T-cell (primary cell): ENCODE measurements around the gene NPHS2. TPM values are rescaled to one million over a fixed set of nuclear protein-coding genes. Genes with fewer than 3 reads are reported as not detected.

Experiments used
- ATAC-seq, 4 experiments: fragments of 200-7000 bp in 3 of 4; fragments of 150-1000 bp in 1 of 4; cut with Tn5 transposase; replicated peaks in 1 of 4; 1 replicate in 3 of 4; 2 replicates in 1 of 4; pipeline ENCODE4 v1.10.0; 2021; ENCODE audit warnings: moderate library complexity in 3 of 4, mild to moderate bottlenecking in 2 of 4, moderate number of reproducible peaks in 1 of 4
- CTCF ChIA-PET, 2 donors: fragments of 300-600 bp; sonication (Branson Sonifier 250); formaldehyde crosslinking; loops; one replicate each; lab custom pipeline; 2022; ENCODE audit warnings: antibody characterized with exemption in 2 of 2; lab: Charles Lee
- POLR2A ChIA-PET, 2 donors: fragments of 300-600 bp; sonication (Branson Sonifier 250); formaldehyde crosslinking; loops; one replicate each; lab custom pipeline; 2022; ENCODE audit warnings: antibody characterized with exemption in 2 of 2; lab: Charles Lee
- DNase-seq, 35 experiments: peaks; one replicate each; pipeline versions ENCODE4 v3.0.0 to v3.0.0-alpha.2; 2013 to 2023
- H3K27ac ChIP-seq: one replicate; pipeline ENCODE4 v1.5.1; 2013; ENCODE audit warnings: low read length
- H3K27me3 ChIP-seq, 2 experiments: replicated peaks in 1 of 2; 1 replicate in 1 of 2; 2 replicates in 1 of 2; pipeline versions ENCODE4 v1.6.1 to v1.7.0; 2013; ENCODE audit warnings: low read length in 1 of 2, mixed read lengths in 1 of 2; ENCODE audit not compliant: control insufficient read depth in 2 of 2, insufficient read depth in 2 of 2; ENCODE audit errors: extremely low read depth in 1 of 2
- H3K36me3 ChIP-seq, 2 donors: 1 replicate in 1 of 2; 2 replicates in 1 of 2; pipeline versions ENCODE4 v1.6.1 to v1.7.0; 2013; ENCODE audit warnings: low read length in 1 of 2; ENCODE audit not compliant: control insufficient read depth in 2 of 2, insufficient read depth in 1 of 2; ENCODE audit errors: extremely low read depth in 1 of 2
- H3K4me1 ChIP-seq, 2 experiments: 1 replicate in 1 of 2; 2 replicates in 1 of 2; pipeline versions ENCODE4 v1.6.1 to v1.7.0; 2013; ENCODE audit warnings: low read length in 2 of 2, mixed read lengths in 1 of 2; ENCODE audit not compliant: insufficient read depth in 2 of 2, control insufficient read depth in 1 of 2; ENCODE audit errors: extremely low read depth in 1 of 2
- H3K4me3 ChIP-seq, 2 donors: 1 replicate in 1 of 2; 2 replicates in 1 of 2; pipeline versions ENCODE4 v1.5.1 to v1.7.0; 2013; ENCODE audit warnings: mild to moderate bottlenecking in 2 of 2, low read length in 1 of 2, moderate library complexity in 1 of 2; ENCODE audit not compliant: control insufficient read depth in 1 of 2; ENCODE audit errors: extremely low read depth in 1 of 2
- H3K9me3 ChIP-seq: 2 replicates; pipeline ENCODE4 v1.7.0; 2013
- H3K27ac Mint-ChIP-seq, 2 donors: one replicate each; pipeline ENCODE4 v1.8.0; 2020 to 2021; ENCODE audit warnings: mild to moderate bottlenecking in 2 of 2, mixed read lengths in 2 of 2
- H3K27me3 Mint-ChIP-seq, 2 donors: one replicate each; pipeline ENCODE4 v1.8.0; 2021 to 2022; ENCODE audit warnings: mixed read lengths in 2 of 2
- H3K36me3 Mint-ChIP-seq: one replicate; pipeline ENCODE4 v1.8.0; 2021; ENCODE audit warnings: mixed read lengths
- H3K4me1 Mint-ChIP-seq, 3 donors: one replicate each; pipeline ENCODE4 v1.8.0; 2020 to 2022; ENCODE audit warnings: mixed read lengths in 3 of 3, mild to moderate bottlenecking in 1 of 3
- H3K4me3 Mint-ChIP-seq, 3 donors: one replicate each; pipeline ENCODE4 v1.8.0; 2020 to 2022; ENCODE audit warnings: mild to moderate bottlenecking in 3 of 3, mixed read lengths in 3 of 3, moderate library complexity in 3 of 3
- H3K9me3 Mint-ChIP-seq, 3 donors: one replicate each; pipeline ENCODE4 v1.8.0; 2020 to 2022; ENCODE audit warnings: mixed read lengths in 3 of 3
- WGBS: methylation state at CpG from one replicate; pipeline ENCODE4 v1.1.5; 2013; ENCODE audit warnings: missing lambda C conversion rate; ENCODE audit not compliant: insufficient coverage; 5-methylcytosine and 5-hydroxymethylcytosine counted together
- total RNA-seq, 35 experiments: library from RNA in 6 of 35; stranded (reverse) in 6 of 35; fragments of 120-200 nt in 1 of 35; gene quantifications; one replicate each; pipeline versions ENCODE4 v1.2.1 to v1.2.4 and lab custom pipeline; 2013 to 2026

Gene NPHS2
- total RNA-seq, 5 donors from 2014 or later (not counting 1 experiment from before 2014, with no cell fraction given) = not detected

- ChIA-PET CTCF (no interaction called here), POLR2A (interaction anchor here in 1 of 2 donors (0.5 kb wide), 1 partner anchor 14 kb away, joined by 3 read pairs; no protein-coding TSS in a partner anchor)
- Histone ChIP-seq H3K27ac (no peak within 1 kb of the TSS), H3K9me3 (no peaks in the 10 kb centered on the region), H3K27me3 (peaks cover 22 to 35% of the 10 kb centered on the region in 2 experiments), H3K36me3 (no peaks in the 10 kb centered on the region), H3K4me1 (no peaks in the 10 kb centered on the region), H3K4me3 (no peak within 1 kb of the TSS)
- Mint-ChIP-seq H3K4me1 (no peaks in the 10 kb centered on the region), H3K27me3 (peaks cover 42 to 55% of the 10 kb centered on the region in 2 donors), H3K4me3 (no peak within 1 kb of the TSS), H3K36me3 (no peaks in the 10 kb centered on the region), H3K9me3 (peaks cover 0 to 3% (median 0%) of the 10 kb centered on the region in 3 donors), H3K27ac (no peak within 1 kb of the TSS)
- ATAC-seq (no peak), DNase-seq (no peak)
- WGBS = 25% methylated on average over 74 of the region's 75 CpGs
Observed at GRCh38 chr1:179591592-179592580, 16.1 kb upstream of the NPHS2 start, which contains the start of gene TDRD5. TDRD5 (plus strand) TSS chr1:179591832; CDS start chr1:179592616, 784 bp downstream.

GRCh38 chr1:179591253-179591591 is 15.5 kb upstream of the NPHS2 start:
- ATAC-seq (no peak), DNase-seq (no peak)
- Histone ChIP-seq H3K27me3 (peaks cover 22 to 42% of the 10 kb centered on the region in 2 experiments), H3K4me1 (no peaks in the 10 kb centered on the region), H3K9me3 (no peaks in the 10 kb centered on the region), H3K4me3 (no peak overlapping the region), H3K27ac (no peak overlapping the region), H3K36me3 (no peaks in the 10 kb centered on the region)
- H3K27ac Mint-ChIP-seq = no peak overlapping the region
- peaks cover 0 to 3% (median 0%) of the 10 kb centered on the region in 3 donors for H3K9me3 Mint-ChIP-seq
- H3K27me3 Mint-ChIP-seq = peaks cover 38 to 55% of the 10 kb centered on the region in 2 donors
- ChIA-PET POLR2A (interaction anchor here in 1 of 2 donors (0.5 kb wide), 1 partner anchor 15 kb away, joined by 3 read pairs; no protein-coding TSS in a partner anchor), CTCF (no interaction called here)
- H3K36me3 Mint-ChIP-seq = no peaks in the 10 kb centered on the region
- peaks cover 0 to 2% (median 0%) of the 10 kb centered on the region in 3 donors for H3K4me1 Mint-ChIP-seq
- no peak overlapping the region for H3K4me3 Mint-ChIP-seq
- WGBS = 67% methylated on average over 3 of the region's 7 CpGs

- Mint-ChIP-seq H3K27me3 (peaks cover 42 to 59% of the 10 kb centered on the region in 2 donors), H3K4me1 (peaks cover 0 to 4% (median 2%) of the 10 kb centered on the region in 3 donors), H3K36me3 (no peaks in the 10 kb centered on the region), H3K4me3 (no peak overlapping the region), H3K9me3 (peaks cover 0 to 3% (median 0%) of the 10 kb centered on the region in 3 donors), H3K27ac (no peak overlapping the region)
- H3K4me3 ChIP-seq = no peak overlapping the region
- DNase-seq = no peak
- ChIA-PET POLR2A (no interaction called here), CTCF (no interaction called here)
- no peaks in the 10 kb centered on the region for H3K36me3 ChIP-seq
- no peaks in the 10 kb centered on the region for H3K9me3 ChIP-seq
- H3K4me1 ChIP-seq = no peaks in the 10 kb centered on the region
- H3K27me3 ChIP-seq = peaks cover 22 to 43% of the 10 kb centered on the region in 2 experiments
- WGBS = 81% methylated on average over 5 of the region's 11 CpGs
- no peak overlapping the region for H3K27ac ChIP-seq
- ATAC-seq = no peak
Observed at GRCh38 chr1:179590671-179591070, 14.9 kb upstream of the NPHS2 start.

- no peak for DNase-seq
- Histone ChIP-seq H3K27me3 (peaks cover 26 to 43% of the 10 kb centered on the region in 2 experiments), H3K4me3 (no peak overlapping the region), H3K36me3 (no peaks in the 10 kb centered on the region), H3K4me1 (no peaks in the 10 kb centered on the region), H3K27ac (no peak overlapping the region), H3K9me3 (no peaks in the 10 kb centered on the region)
- POLR2A ChIA-PET = no interaction called here
- no peaks in the 10 kb centered on the region for H3K36me3 Mint-ChIP-seq
- WGBS = no CpG with 5 or more reads among the region's 4 CpGs
- H3K27me3 Mint-ChIP-seq = peaks cover 53 to 60% of the 10 kb centered on the region in 2 donors
- peaks cover 0 to 3% (median 0%) of the 10 kb centered on the region in 3 donors for H3K9me3 Mint-ChIP-seq
- peaks cover 0 to 4% (median 2%) of the 10 kb centered on the region in 3 donors for H3K4me1 Mint-ChIP-seq
- CTCF ChIA-PET = no interaction called here
- H3K27ac Mint-ChIP-seq = no peak overlapping the region
- ATAC-seq = no peak
- no peak overlapping the region for H3K4me3 Mint-ChIP-seq
Observed at GRCh38 chr1:179589509-179589908, 13.8 kb upstream of the NPHS2 start.

- CTCF ChIA-PET = no interaction called here
- no peak for DNase-seq
Observed at GRCh38 chr1:179588425-179589024, 12.8 kb upstream of the NPHS2 start.

GRCh38 chr1:179587336-179587735 is 11.6 kb upstream of the NPHS2 start:
- H3K27me3 Mint-ChIP-seq = peaks cover 50 to 58% of the 10 kb centered on the region in 2 donors
- WGBS = 64% methylated on average over 2 of the region's 6 CpGs
- ATAC-seq = no peak

More at GRCh38 chr1:179588425-179589024, 12.8 kb upstream of the NPHS2 start:
- Mint-ChIP-seq H3K27me3 (peaks cover 56 to 63% of the 10 kb centered on the region in 2 donors), H3K27ac (no peak overlapping the region), H3K36me3 (no peaks in the 10 kb centered on the region), H3K4me1 (peaks cover 0 to 4% (median 2%) of the 10 kb centered on the region in 3 donors), H3K9me3 (peaks cover 0 to 3% (median 0%) of the 10 kb centered on the region in 3 donors), H3K4me3 (no peak overlapping the region)
- no peaks in the 10 kb centered on the region for H3K4me1 ChIP-seq
- no peaks in the 10 kb centered on the region for H3K9me3 ChIP-seq
- H3K4me3 ChIP-seq = no peak overlapping the region
- WGBS = 91% methylated on average over 18 of the region's 18 CpGs
- H3K27me3 ChIP-seq = peaks cover 23 to 43% of the 10 kb centered on the region in 2 experiments
- ATAC-seq = no peak
- no peak overlapping the region for H3K27ac ChIP-seq
- no peaks in the 10 kb centered on the region for H3K36me3 ChIP-seq
- POLR2A ChIA-PET = no interaction called here

More at GRCh38 chr1:179587336-179587735, 11.6 kb upstream of the NPHS2 start:
- no peaks in the 10 kb centered on the region for H3K9me3 Mint-ChIP-seq
- no peaks in the 10 kb centered on the region for H3K36me3 Mint-ChIP-seq
- Histone ChIP-seq H3K36me3 (no peaks in the 10 kb centered on the region), H3K27me3 (peaks cover 20 to 42% of the 10 kb centered on the region in 2 experiments), H3K4me3 (peak overlapping the region in 1 of 2 donors; percentile 17), H3K4me1 (no peaks in the 10 kb centered on the region), H3K9me3 (no peaks in the 10 kb centered on the region), H3K27ac (no peak overlapping the region)
- ChIA-PET POLR2A (no interaction called here), CTCF (no interaction called here)
- no peak for DNase-seq
- H3K4me1 Mint-ChIP-seq = peaks cover 0 to 4% (median 2%) of the 10 kb centered on the region in 3 donors
- H3K4me3 Mint-ChIP-seq = no peak overlapping the region
- no peak overlapping the region for H3K27ac Mint-ChIP-seq
